Thymus (tissue), 11 donors: ENCODE measurements around the gene VWC2. TPM values are rescaled to one million over a fixed set of nuclear protein-coding genes. Genes with fewer than 3 reads are reported as not detected.

Experiments
- DNase-seq, 9 donors: peaks; one replicate each; pipeline ENCODE4 v3.0.0-alpha.2; 2013; ENCODE audit warnings: low spot score in 9 of 9, low read depth in 6 of 9, missing footprints in 1 of 9
- H3K27ac ChIP-seq, 2 donors: one replicate each; pipeline ENCODE4 v1.5.1; 2013; ENCODE audit warnings: control low read depth in 1 of 2, low read depth in 1 of 2, low read length in 1 of 2, mild to moderate bottlenecking in 1 of 2, moderate library complexity in 1 of 2
- H3K27me3 ChIP-seq, 2 donors: one replicate each; pipeline ENCODE4 v1.5.1; 2013; ENCODE audit warnings: low read length in 1 of 2; ENCODE audit not compliant: control insufficient read depth in 2 of 2, insufficient read depth in 1 of 2
- H3K36me3 ChIP-seq, 2 donors: one replicate each; pipeline ENCODE4 v1.5.1; 2013; ENCODE audit warnings: low read length in 1 of 2, mild to moderate bottlenecking in 1 of 2, moderate library complexity in 1 of 2; ENCODE audit not compliant: control insufficient read depth in 2 of 2, insufficient read depth in 2 of 2
- H3K4me1 ChIP-seq, 2 donors: one replicate each; pipeline ENCODE4 v1.5.1; 2013; ENCODE audit warnings: low read length in 2 of 2; ENCODE audit not compliant: control insufficient read depth in 2 of 2, insufficient read depth in 2 of 2
- H3K4me3 ChIP-seq, 2 donors: one replicate each; pipeline ENCODE4 v1.5.1; 2013; ENCODE audit warnings: low read length in 2 of 2, control low read depth in 1 of 2, mild to moderate bottlenecking in 1 of 2
- H3K9me3 ChIP-seq, 2 donors: one replicate each; pipeline ENCODE4 v1.5.1; 2013; ENCODE audit warnings: low read length in 1 of 2, mild to moderate bottlenecking in 1 of 2; ENCODE audit not compliant: control insufficient read depth in 2 of 2, insufficient read depth in 1 of 2
- WGBS: extraction: QIAGEN DNeasy Blood & Tissue Kit; methylation state at CpG from one replicate; pipeline ENCODE4 v1.1.7; 2013; 5-methylcytosine and 5-hydroxymethylcytosine counted together
- polyA plus RNA-seq: library from polyadenylated mRNA; stranded (reverse); fragments of 200-250 nt; gene quantifications from one replicate; pipeline ENCODE4 v1.2.3, GENCODE V29; 2013
- total RNA-seq: library from RNA; stranded (reverse); fragments of 120-200 nt; gene quantifications from one replicate; pipeline ENCODE4 v1.2.4, GENCODE V29; 2013
- donor health status: healthy.

VWC2 gene
- total and polyA plus RNA-seq, 2 donors = 0.02 to 0.05 TPM

DNA sequence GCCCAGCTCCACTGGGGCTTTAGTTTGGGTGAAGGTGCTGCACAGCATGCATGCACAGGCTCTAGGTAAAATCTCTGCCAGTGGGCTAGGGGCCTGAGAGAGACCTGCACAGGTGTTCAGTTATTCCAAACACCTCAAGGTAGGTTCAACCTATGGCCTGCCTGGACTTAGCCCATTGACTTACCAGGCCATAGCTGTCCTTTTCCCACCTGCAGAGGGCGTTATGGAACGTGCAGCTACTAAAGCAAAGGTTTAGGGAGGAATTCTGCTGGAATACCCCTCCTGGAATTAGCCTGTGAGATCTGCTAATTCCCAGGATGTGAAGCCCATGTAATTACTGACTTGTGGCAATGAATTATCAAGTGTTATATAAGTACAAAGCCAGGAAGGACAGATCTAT, 3.6 kb downstream of the VWC2 start:
- DNase-seq = no peak
- Histone ChIP-seq H3K36me3 (no peaks in the 10 kb centered on the region), H3K9me3 (peaks cover 0 to 5% of the 10 kb centered on the region in 2 donors), H3K27me3 (peaks cover 54 to 67% of the 10 kb centered on the region in 2 donors), H3K4me3 (no peak overlapping the region), H3K4me1 (no peaks in the 10 kb centered on the region), H3K27ac (no peak overlapping the region)
- 24% methylated on average over 2 of the region's 2 CpGs for WGBS

- Histone ChIP-seq H3K4me1 (no peaks in the 10 kb centered on the region), H3K27me3 (peaks cover 39 to 49% of the 10 kb centered on the region in 2 donors), H3K4me3 (no peak overlapping the region), H3K9me3 (peaks cover 0 to 5% of the 10 kb centered on the region in 2 donors), H3K36me3 (no peaks in the 10 kb centered on the region), H3K27ac (no peak overlapping the region)
- whole genome bisulfite sequencing = 69% methylated on average over 3 of the region's 3 CpGs
- no peak for DNase-seq
These were observed 5.4 kb downstream of the VWC2 start for GRCh38 chr7:49778731-49779270.

DNA sequence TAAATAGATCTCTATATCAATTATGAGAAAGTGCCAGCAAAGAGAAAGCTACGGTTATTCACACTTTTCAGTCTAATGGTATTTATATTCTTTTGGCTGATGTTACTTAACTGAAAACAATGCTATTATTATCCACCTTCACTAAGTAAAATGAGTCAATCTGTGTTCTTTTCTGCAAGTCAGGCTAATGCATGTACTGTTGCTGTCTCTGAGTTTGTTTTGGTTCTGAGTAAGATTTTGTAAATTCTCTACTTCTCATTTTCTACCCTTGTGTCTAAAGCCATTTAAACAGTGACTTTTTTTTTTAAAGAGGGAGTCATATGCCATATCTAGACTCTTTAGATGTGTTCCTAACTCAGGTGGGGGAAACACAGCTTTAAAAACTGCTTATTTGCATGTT, 7.5 kb downstream of the VWC2 start:
- Histone ChIP-seq H3K9me3 (no peaks in the 10 kb centered on the region), H3K4me1 (no peaks in the 10 kb centered on the region), H3K36me3 (no peaks in the 10 kb centered on the region), H3K4me3 (no peak overlapping the region), H3K27me3 (peaks cover 17 to 28% of the 10 kb centered on the region in 2 donors), H3K27ac (no peak overlapping the region)
- no peak for DNase-seq
- 96% methylated on average over 1 of the region's 1 CpG for WGBS

DNA sequence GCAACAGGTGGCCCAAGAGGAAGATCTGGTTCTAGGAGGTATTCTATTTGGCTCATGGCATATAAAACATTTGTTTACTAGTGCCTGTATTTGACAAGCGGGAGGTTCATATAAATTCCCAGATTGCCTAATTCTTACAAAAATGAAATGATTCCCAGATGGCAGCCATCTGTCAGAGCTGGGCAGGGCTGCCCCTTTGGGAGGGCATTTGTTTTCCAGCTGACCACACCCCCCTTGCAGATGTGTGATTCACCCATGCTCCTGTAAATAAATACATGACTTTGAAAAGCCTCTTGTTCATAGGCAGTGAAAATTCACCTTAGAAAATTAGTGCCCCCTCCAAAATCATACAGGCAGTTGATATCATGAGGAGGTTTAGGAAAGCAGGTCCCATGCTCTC, 8.6 kb downstream of the VWC2 start:
- peaks cover 8 to 18% of the 10 kb centered on the region in 2 donors for H3K27me3 ChIP-seq
- no peaks in the 10 kb centered on the region for H3K4me1 ChIP-seq
- H3K36me3 ChIP-seq = no peaks in the 10 kb centered on the region
- no peak overlapping the region for H3K4me3 ChIP-seq
- H3K9me3 ChIP-seq = no peaks in the 10 kb centered on the region
- WGBS = 98% methylated on average over 1 of the region's 1 CpG
- DNase-seq = no peak
- no peak overlapping the region for H3K27ac ChIP-seq

- Histone ChIP-seq H3K27ac (no peak overlapping the region), H3K4me3 (no peak overlapping the region), H3K36me3 (no peaks in the 10 kb centered on the region), H3K9me3 (no peaks in the 10 kb centered on the region), H3K27me3 (peaks cover 3 to 6% of the 10 kb centered on the region in 2 donors), H3K4me1 (no peaks in the 10 kb centered on the region)
- WGBS = 93% methylated on average over 7 of the region's 7 CpGs
- DNase-seq = no peak
These were observed 10.0 kb downstream of the VWC2 start for GRCh38 chr7:49783446-49783845.

GRCh38 chr7:49787980-49788379, 14.5 kb downstream of the VWC2 start:
- Histone ChIP-seq H3K27ac (no peak overlapping the region), H3K9me3 (no peaks in the 10 kb centered on the region), H3K4me1 (no peaks in the 10 kb centered on the region), H3K4me3 (no peak overlapping the region), H3K36me3 (no peaks in the 10 kb centered on the region), H3K27me3 (peaks cover 0 to 2% of the 10 kb centered on the region in 2 donors)
- WGBS = 92% methylated on average over 5 of the region's 5 CpGs
- no peak for DNase-seq

DNA sequence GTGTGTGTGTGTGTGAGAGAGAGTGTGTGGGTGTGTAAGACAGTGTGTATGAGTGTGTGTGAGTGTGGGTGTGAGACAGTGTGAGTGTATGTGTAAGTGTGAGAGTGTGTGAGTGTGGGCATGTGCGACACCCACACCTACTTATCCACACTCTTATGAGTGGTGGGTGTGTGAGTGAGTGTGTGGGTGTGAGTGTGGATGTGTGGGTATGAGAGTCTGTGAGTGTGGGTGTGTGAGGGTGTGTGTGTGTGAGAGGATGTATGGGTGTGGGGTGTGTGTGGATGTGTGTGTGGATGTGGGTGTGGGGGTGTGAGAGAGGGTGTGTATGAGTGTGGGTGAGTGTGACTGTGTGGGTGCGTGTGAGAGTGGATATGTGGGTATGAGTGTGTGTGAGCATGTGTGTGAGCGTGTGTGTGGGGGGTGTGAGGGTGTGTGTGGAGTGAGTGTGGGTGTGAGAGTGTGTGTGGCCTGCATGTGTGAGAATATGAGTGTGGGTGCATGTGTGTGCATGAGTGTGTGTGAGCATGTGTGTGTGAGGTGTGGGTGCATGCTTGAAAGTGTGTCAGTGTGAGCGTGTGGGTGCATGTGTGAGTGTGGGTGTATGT, 15.1 kb downstream of the VWC2 start:
- DNase-seq = no peak
- H3K36me3 ChIP-seq = no peaks in the 10 kb centered on the region
- no peaks in the 10 kb centered on the region for H3K4me1 ChIP-seq
- H3K9me3 ChIP-seq = no peaks in the 10 kb centered on the region
- H3K27ac ChIP-seq = no peak overlapping the region
- H3K27me3 ChIP-seq = no peaks in the 10 kb centered on the region
- WGBS = 97% methylated on average over 4 of the region's 4 CpGs
- no peak overlapping the region for H3K4me3 ChIP-seq

GRCh38 chr7:49789736-49790135, 16.3 kb downstream of the VWC2 start:
- Histone ChIP-seq H3K36me3 (no peaks in the 10 kb centered on the region), H3K4me1 (no peaks in the 10 kb centered on the region), H3K4me3 (no peak overlapping the region), H3K9me3 (no peaks in the 10 kb centered on the region), H3K27ac (no peak overlapping the region), H3K27me3 (no peaks in the 10 kb centered on the region)
- no peak for DNase-seq
- 85% methylated on average over 8 of the region's 8 CpGs for WGBS

GRCh38 chr7:49790209-49790608, 16.8 kb downstream of the VWC2 start:
- Histone ChIP-seq H3K9me3 (no peaks in the 10 kb centered on the region), H3K4me3 (no peak overlapping the region), H3K4me1 (no peaks in the 10 kb centered on the region), H3K27ac (no peak overlapping the region), H3K36me3 (no peaks in the 10 kb centered on the region), H3K27me3 (no peaks in the 10 kb centered on the region)
- DNase-seq = no peak
- 89% methylated on average over 2 of the region's 2 CpGs for WGBS
